KMS-11 (cell line): ENCODE measurements around the gene HSBP1L1.

ENCODE experiments used
- H2AFZ ChIP-seq: fragments of 200-600 bp; sonication (generic); 2 replicates; pipeline ENCODE4 v1.6.1; 2016; ENCODE audit warnings: antibody characterized with exemption, mixed run types, low read depth
- H3K27ac ChIP-seq: fragments of 200-600 bp; sonication (generic); 2 replicates; pipeline ENCODE4 v1.6.1; 2016; ENCODE audit warnings: mild to moderate bottlenecking, mixed run types
- H3K27me3 ChIP-seq: fragments of 200-600 bp; sonication (generic); 2 replicates; pipeline ENCODE4 v1.6.1; 2017; ENCODE audit warnings: mild to moderate bottlenecking, low read depth, mixed run types, moderate library complexity; ENCODE audit not compliant: insufficient read depth
- H3K36me3 ChIP-seq: fragments of 200-600 bp; sonication (generic); 2 replicates; pipeline ENCODE4 v1.6.1; 2017; ENCODE audit warnings: mild to moderate bottlenecking, mixed run types; ENCODE audit not compliant: insufficient read depth
- H3K4me1 ChIP-seq: fragments of 200-600 bp; sonication (generic); 2 replicates; pipeline ENCODE4 v1.6.1; 2016; ENCODE audit warnings: mild to moderate bottlenecking, low read depth, mixed run types; ENCODE audit not compliant: poor library complexity, severe bottlenecking
- H3K4me2 ChIP-seq: fragments of 200-600 bp; sonication (generic); 2 replicates; pipeline ENCODE4 v1.7.0; 2016; ENCODE audit warnings: mild to moderate bottlenecking, mixed run types
- H3K4me3 ChIP-seq: fragments of 200-600 bp; sonication (generic); IDR thresholded peaks from 2 replicates; pipeline ENCODE4 v1.6.1; 2017; ENCODE audit warnings: low read depth, low read length, mixed read lengths; ENCODE audit not compliant: insufficient read depth
- H3K79me2 ChIP-seq: fragments of 200-600 bp; sonication (generic); 2 replicates; pipeline ENCODE4 v1.6.1; 2016; ENCODE audit warnings: low read depth, mixed run types; ENCODE audit not compliant: insufficient read depth
- H3K9ac ChIP-seq: fragments of 200-600 bp; sonication (generic); 2 replicates; pipeline ENCODE4 v1.6.1; 2016; ENCODE audit warnings: mild to moderate bottlenecking, mixed run types
- H4K20me1 ChIP-seq: fragments of 200-600 bp; sonication (generic); 2 replicates; pipeline ENCODE4 v1.6.1; 2016; ENCODE audit warnings: mild to moderate bottlenecking, mixed run types; ENCODE audit not compliant: insufficient read depth
- TF ChIP-seq, protein P1 (sequence below): fragments of 200-600 bp; sonication (generic); conservative IDR thresholded peaks from 2 replicates; pipeline ENCODE4 v1.6.1; 2017; ENCODE audit warnings: low read depth, mild to moderate bottlenecking, antibody characterized with exemption, low read length, moderate library complexity, mixed read lengths

The HSBP1L1 gene

DNA sequence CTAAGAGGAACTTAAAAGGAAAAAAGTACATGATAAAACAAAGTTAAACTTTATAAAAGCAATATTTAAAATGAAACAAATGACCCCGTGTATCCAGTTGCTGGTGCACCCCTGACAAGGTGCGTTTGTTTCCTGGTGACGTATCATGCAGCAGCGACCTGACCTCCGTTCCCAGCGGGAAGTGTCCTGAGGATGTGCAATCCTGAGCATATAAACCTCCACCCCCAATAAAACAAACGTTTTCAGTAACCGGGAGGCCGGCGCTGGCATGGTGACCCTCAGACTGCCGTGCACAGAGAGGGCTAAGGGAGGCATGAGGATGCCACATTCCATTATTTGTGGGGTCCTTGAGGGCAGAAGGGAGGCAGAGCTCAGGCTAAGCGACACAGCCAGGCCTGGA, 27.8 kb upstream of the HSBP1L1 start:
- H3K4me1 ChIP-seq = no peaks in the 10 kb centered on the region
- H3K79me2 ChIP-seq = peaks cover 21% of the 10 kb centered on the region; the same call in 1 of the 2 replicates
- TF ChIP-seq, protein P1, sequence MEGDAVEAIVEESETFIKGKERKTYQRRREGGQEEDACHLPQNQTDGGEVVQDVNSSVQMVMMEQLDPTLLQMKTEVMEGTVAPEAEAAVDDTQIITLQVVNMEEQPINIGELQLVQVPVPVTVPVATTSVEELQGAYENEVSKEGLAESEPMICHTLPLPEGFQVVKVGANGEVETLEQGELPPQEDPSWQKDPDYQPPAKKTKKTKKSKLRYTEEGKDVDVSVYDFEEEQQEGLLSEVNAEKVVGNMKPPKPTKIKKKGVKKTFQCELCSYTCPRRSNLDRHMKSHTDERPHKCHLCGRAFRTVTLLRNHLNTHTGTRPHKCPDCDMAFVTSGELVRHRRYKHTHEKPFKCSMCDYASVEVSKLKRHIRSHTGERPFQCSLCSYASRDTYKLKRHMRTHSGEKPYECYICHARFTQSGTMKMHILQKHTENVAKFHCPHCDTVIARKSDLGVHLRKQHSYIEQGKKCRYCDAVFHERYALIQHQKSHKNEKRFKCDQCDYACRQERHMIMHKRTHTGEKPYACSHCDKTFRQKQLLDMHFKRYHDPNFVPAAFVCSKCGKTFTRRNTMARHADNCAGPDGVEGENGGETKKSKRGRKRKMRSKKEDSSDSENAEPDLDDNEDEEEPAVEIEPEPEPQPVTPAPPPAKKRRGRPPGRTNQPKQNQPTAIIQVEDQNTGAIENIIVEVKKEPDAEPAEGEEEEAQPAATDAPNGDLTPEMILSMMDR = no peak
- no peak overlapping the region for H3K4me2 ChIP-seq
- H3K27me3 ChIP-seq = no peaks in the 10 kb centered on the region
- H2AFZ ChIP-seq = no peak overlapping the region
- no peak overlapping the region for H3K27ac ChIP-seq
- no peak overlapping the region for H3K9ac ChIP-seq
- no peak overlapping the region for H3K4me3 ChIP-seq
- peaks cover 6% of the 10 kb centered on the region; the same call in 1 of the 2 replicates for H3K36me3 ChIP-seq
- H4K20me1 ChIP-seq = no peaks in the 10 kb centered on the region

DNA sequence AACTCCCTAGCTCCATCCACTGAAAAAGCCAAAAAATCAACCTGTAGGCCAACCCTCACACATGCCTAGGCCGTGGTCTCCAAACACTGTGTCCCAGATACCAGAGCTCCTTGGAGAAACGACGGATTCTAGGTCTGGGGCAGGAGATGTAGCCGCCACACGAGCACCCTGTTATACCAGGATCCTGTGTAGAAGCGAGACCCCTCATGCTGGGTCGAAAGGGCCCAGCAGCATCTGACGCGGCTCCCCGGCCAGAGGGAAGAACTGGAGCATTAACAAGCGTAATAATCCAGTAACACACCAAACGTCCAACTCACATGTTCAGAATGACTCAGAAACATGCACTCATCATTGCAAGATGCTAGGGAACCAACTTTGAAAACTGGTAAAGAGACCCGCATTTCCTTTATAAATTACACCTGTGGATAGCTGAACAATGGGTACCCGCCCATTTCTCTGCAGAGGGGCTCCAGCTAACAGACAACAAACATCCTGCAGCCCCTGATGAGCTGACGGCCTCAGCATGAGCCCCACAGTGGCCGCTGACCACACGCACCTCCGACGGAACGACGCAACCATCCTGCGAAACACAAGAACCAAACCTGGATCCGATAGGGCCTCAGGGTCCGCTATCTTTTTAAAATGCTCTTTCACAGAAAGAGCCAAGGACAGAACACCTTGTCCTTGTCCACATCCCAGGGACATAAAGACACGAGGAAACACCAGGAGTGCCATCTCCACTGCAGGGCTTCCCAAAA, 27.2 kb upstream of the HSBP1L1 start:
- Histone ChIP-seq H3K4me1 (no peaks in the 10 kb centered on the region), H3K36me3 (peaks cover 10% of the 10 kb centered on the region; the same call in 1 of the 2 replicates), H3K27me3 (no peaks in the 10 kb centered on the region), H2AFZ (no peak overlapping the region), H3K79me2 (peaks cover 21% of the 10 kb centered on the region; the same call in 1 of the 2 replicates), H3K9ac (no peak overlapping the region), H4K20me1 (no peaks in the 10 kb centered on the region), H3K4me2 (no peak overlapping the region), H3K27ac (no peak overlapping the region), H3K4me3 (no peak overlapping the region)
- TF ChIP-seq, protein P1 = no peak

DNA sequence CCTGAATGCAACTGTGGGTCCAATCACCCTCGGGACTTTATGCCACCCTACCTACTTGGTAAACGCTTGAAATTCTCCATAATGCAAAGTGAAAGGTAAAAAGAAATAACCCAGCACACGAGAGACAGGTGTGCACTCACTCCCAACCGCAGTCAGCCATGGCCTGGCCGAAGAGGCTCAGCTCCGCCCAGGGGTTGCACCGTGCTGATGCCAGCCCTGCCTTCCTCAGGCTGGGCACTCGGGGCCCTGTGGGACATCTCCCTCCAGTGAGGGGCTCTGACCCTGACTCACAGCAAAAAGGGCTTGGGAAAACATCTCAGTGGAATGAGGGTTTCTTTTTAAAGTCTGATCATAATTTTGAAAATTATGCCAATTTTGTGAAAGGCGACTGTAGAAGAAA, 26.2 kb upstream of the HSBP1L1 start:
- Histone ChIP-seq H3K79me2 (peaks cover 21% of the 10 kb centered on the region; the same call in 1 of the 2 replicates), H2AFZ (no peak overlapping the region), H3K36me3 (peaks cover 16% of the 10 kb centered on the region; the same call in 1 of the 2 replicates), H3K4me1 (no peaks in the 10 kb centered on the region), H3K27ac (no peak overlapping the region), H4K20me1 (no peaks in the 10 kb centered on the region), H3K4me2 (no peak overlapping the region), H3K9ac (no peak overlapping the region), H3K4me3 (no peak overlapping the region), H3K27me3 (no peaks in the 10 kb centered on the region)
- TF ChIP-seq, protein P1 = no peak

DNA sequence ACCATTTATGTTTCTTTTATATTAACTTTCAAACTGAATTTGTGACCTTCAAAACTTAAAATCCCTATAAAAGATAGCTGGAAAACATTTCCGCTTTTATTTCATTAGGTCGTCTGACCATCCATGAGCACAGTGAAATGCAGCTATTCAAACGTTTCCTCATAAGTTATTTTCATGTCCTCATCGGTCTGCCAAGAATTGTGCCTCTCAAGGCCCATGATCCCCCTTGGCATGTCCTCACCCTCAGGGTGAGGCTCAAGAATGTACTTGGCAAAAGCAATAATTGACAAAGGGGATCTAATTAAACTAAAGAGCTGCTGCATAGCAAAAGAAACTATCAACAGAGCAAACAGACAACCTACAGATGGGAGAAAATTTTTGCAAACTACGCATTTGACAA, 25.3 kb upstream of the HSBP1L1 start:
- Histone ChIP-seq H2AFZ (no peak overlapping the region), H3K4me2 (no peak overlapping the region), H3K27me3 (no peaks in the 10 kb centered on the region), H3K4me1 (no peaks in the 10 kb centered on the region), H4K20me1 (no peaks in the 10 kb centered on the region), H3K4me3 (no peak overlapping the region), H3K79me2 (peaks cover 21% of the 10 kb centered on the region; the same call in 1 of the 2 replicates), H3K9ac (no peak overlapping the region), H3K27ac (no peak overlapping the region), H3K36me3 (peaks cover 16% of the 10 kb centered on the region; the same call in 1 of the 2 replicates)
- TF ChIP-seq, protein P1 = no peak
